Keratinocyte (primary cell): ENCODE data around the gene CAPZB. TPM values are rescaled to one million over a fixed set of nuclear protein-coding genes. Genes with fewer than 3 reads are reported as not detected.

ENCODE experiments used
- DNase-seq: peaks from one replicate; pipeline ENCODE4 v3.0.0-alpha.2; 2011; ENCODE audit warnings: low read depth, missing footprints, low spot score
- FAIRE-seq: peaks from 2 replicates; lab custom pipeline; 2011; peaks lifted over from hg19 to GRCh38; lab: Jason Lieb, UNC
- H2AFZ ChIP-seq: 2 replicates; pipeline ENCODE4 v1.6.0; 2012; ENCODE audit warnings: low read length, control low read depth, inconsistent platforms; ENCODE audit not compliant: control insufficient read depth
- H3K27ac ChIP-seq: 2 replicates; pipeline ENCODE4 v1.5.1; 2011; ENCODE audit warnings: low read length; ENCODE audit not compliant: control insufficient read depth, insufficient read depth
- H3K27me3 ChIP-seq: 3 replicates; pipeline ENCODE4 v1.6.0; 2011; ENCODE audit warnings: low read length; ENCODE audit not compliant: control insufficient read depth, insufficient read depth; ENCODE audit errors: extremely low read depth
- H3K36me3 ChIP-seq, 2 experiments: 2 replicates in 1 of 2; 3 replicates in 1 of 2; pipeline ENCODE4 v1.5.1; 2011; ENCODE audit warnings: low read length in 2 of 2, mild to moderate bottlenecking in 1 of 2; ENCODE audit not compliant: control insufficient read depth in 2 of 2, insufficient read depth in 2 of 2; ENCODE audit errors: extremely low read depth in 1 of 2
- H3K4me1 ChIP-seq: 3 replicates; pipeline ENCODE4 v1.5.1; 2011; ENCODE audit warnings: low read length; ENCODE audit not compliant: control insufficient read depth, insufficient read depth; ENCODE audit errors: extremely low read depth
- H3K4me2 ChIP-seq: 3 replicates; pipeline ENCODE4 v1.6.0; 2011; ENCODE audit warnings: low read depth, low read length; ENCODE audit not compliant: control insufficient read depth, insufficient read depth; ENCODE audit errors: extremely low read depth
- H3K4me3 ChIP-seq, 3 experiments: fragments of 200-600 bp in 1 of 3; sonication (generic) in 1 of 3; 2 replicates in 2 of 3; 3 replicates in 1 of 3; pipeline ENCODE4 v1.5.1; 2011 to 2016; ENCODE audit warnings: low read length in 3 of 3, mild to moderate bottlenecking in 3 of 3, control low read depth in 2 of 3, inconsistent platforms in 1 of 3, low read depth in 1 of 3, mixed read lengths in 1 of 3, mixed run types in 1 of 3, moderate library complexity in 1 of 3; ENCODE audit not compliant: control insufficient read depth in 2 of 3, insufficient read depth in 2 of 3; ENCODE audit errors: extremely low read depth in 1 of 3
- H3K79me2 ChIP-seq: 2 replicates; pipeline ENCODE4 v1.6.0; 2012; ENCODE audit warnings: low read length; ENCODE audit not compliant: control insufficient read depth, insufficient read depth
- H3K9ac ChIP-seq: 3 replicates; pipeline ENCODE4 v1.6.0; 2011; ENCODE audit warnings: low read length; ENCODE audit not compliant: control insufficient read depth, insufficient read depth; ENCODE audit errors: extremely low read depth
- H3K9me1 ChIP-seq: 3 replicates; pipeline ENCODE4 v1.6.0; 2011; ENCODE audit warnings: low read length; ENCODE audit not compliant: control insufficient read depth, insufficient read depth; ENCODE audit errors: extremely low read depth
- H3K9me3 ChIP-seq: 2 replicates; pipeline ENCODE4 v1.5.1; 2012; ENCODE audit warnings: low read depth, low read length; ENCODE audit not compliant: control insufficient read depth
- H4K20me1 ChIP-seq: 3 replicates; pipeline ENCODE4 v1.6.0; 2011; ENCODE audit warnings: low read length; ENCODE audit not compliant: control insufficient read depth, insufficient read depth; ENCODE audit errors: extremely low read depth
- CTCF ChIP-seq, 3 experiments: IDR thresholded peaks in 1 of 3; conservative IDR thresholded peaks in 1 of 3; optimal IDR thresholded peaks in 1 of 3; 2 replicates in 2 of 3; 3 replicates in 1 of 3; pipeline versions ENCODE3 to v1.5.1; 2011; ENCODE audit warnings: low read length in 3 of 3, mild to moderate bottlenecking in 3 of 3, moderate library complexity in 2 of 3, control low read depth in 1 of 3, inconsistent platforms in 1 of 3; ENCODE audit not compliant: insufficient read depth in 2 of 3; ENCODE audit errors: extremely low read depth in 1 of 3
- EZH2 ChIP-seq: IDR thresholded peaks from one replicate; pipeline ENCODE4 v1.6.1; 2012; ENCODE audit warnings: inconsistent platforms, mild to moderate bottlenecking, low read length, moderate library complexity
- dilution Hi-C: fragments of 300-500 bp; cut with MboI; formaldehyde crosslinking; loops from one replicate; pipeline ENCODE4 v1.7.0; 2020; ENCODE audit warnings: low sequenced_read_pairs; ENCODE audit not compliant: extremely low pct_ligation_motif_present
- polyA plus RNA-seq, 5 experiments: library from polyadenylated mRNA; depleted of rRNA in 3 of 5; stranded (reverse) in 3 of 5; stranded (forward) in 1 of 5; unstranded in 1 of 5; fragments of >200 nt; gene quantifications; 1 replicate in 1 of 5; 2 replicates in 3 of 5; 3 replicates in 1 of 5; pipeline versions ENCODE4 v1.2.1 to v1.2.3, GENCODE V29; 2011 to 2012; ENCODE audit warnings: missing spikeins in 2 of 5, low read depth in 1 of 5, low replicate concordance in 1 of 5

CAPZB gene
- polyA plus RNA-seq, 1 donor (not counting 4 experiments of a cell fraction or from before 2014, with no cell fraction given) = 193 TPM

- no peaks in the 10 kb centered on the region for H3K9me3 ChIP-seq
- H3K79me2 ChIP-seq = peaks cover 92% of the 10 kb centered on the region
- no peak overlapping the region for H3K4me2 ChIP-seq
- dilution Hi-C loops = loop anchor here (25.0 kb wide), 1 partner anchor 211 kb away; the partner anchor contains the start of gene NBL1
- DNase-seq (no peak), FAIRE-seq (no peak)
- no peak overlapping the region for H3K27ac ChIP-seq
- H3K9ac ChIP-seq = no peak overlapping the region
- no peak overlapping the region for H3K4me3 ChIP-seq
- H3K36me3 ChIP-seq = peaks cover 0 to 5% of the 10 kb centered on the region in 2 experiments
- peaks cover 17% of the 10 kb centered on the region for H3K9me1 ChIP-seq
- peaks cover 34% of the 10 kb centered on the region for H4K20me1 ChIP-seq
- no peak overlapping the region for H2AFZ ChIP-seq
- no peak for TF ChIP-seq EZH2
- peaks cover 25% of the 10 kb centered on the region for H3K4me1 ChIP-seq
- no peaks in the 10 kb centered on the region for H3K27me3 ChIP-seq
These were observed 58.8 kb downstream of the CAPZB start for GRCh38 chr1:19426294-19427086.

- no peak for FAIRE-seq
- Histone ChIP-seq H3K4me1 (peaks cover 23% of the 10 kb centered on the region), H2AFZ (no peak overlapping the region), H3K9me3 (no peaks in the 10 kb centered on the region), H3K9ac (no peak overlapping the region), H3K9me1 (peaks cover 15% of the 10 kb centered on the region), H3K79me2 (peaks cover 94% of the 10 kb centered on the region), H3K27ac (no peak overlapping the region), H3K4me2 (no peak overlapping the region), H3K36me3 (peaks cover 0 to 5% of the 10 kb centered on the region in 2 experiments), H3K4me3 (no peak overlapping the region), H3K27me3 (no peaks in the 10 kb centered on the region), H4K20me1 (peaks cover 32% of the 10 kb centered on the region)
- no peak for TF ChIP-seq EZH2
- TF ChIP-seq CTCF (optimal IDR thresholded peaks at IDR 0.05 in 1 of 3, IDR thresholded peaks at IDR 0.05 in 1 of 3, conservative IDR thresholded peaks at IDR 0.05 in 1 of 3; ENCODE audit: extremely low read depth in 1 of 3, insufficient read depth in 2 of 3, low read length in 3 of 3) = no peak
- dilution Hi-C loops = loop anchor here (25.0 kb wide), 1 partner anchor 212 kb away; the partner anchor contains the start of gene NBL1
- no peak for DNase-seq
These were observed 59.6 kb downstream of the CAPZB start for GRCh38 chr1:19425646-19426239.
